Suppressor macrophage (primary cell): ENCODE data around the gene PNPLA7.
A peak's percentile ranks its signal among the peaks of the same experiment; 100 is the strongest.
"Not testable (repeated sequence)": the region's sequence is repeated elsewhere in the genome, so short reads cannot be mapped to it uniquely, and the experiment has no call there.

Experiments
- DNase-seq, 4 experiments: peaks; one replicate each; pipeline ENCODE4 v3.0.0-alpha.2; 2020 to 2022

The PNPLA7 gene

GRCh38 chr9:137538058-137538457, 12.1 kb downstream of the PNPLA7 start:
- DNase-seq, result no peak

DNA sequence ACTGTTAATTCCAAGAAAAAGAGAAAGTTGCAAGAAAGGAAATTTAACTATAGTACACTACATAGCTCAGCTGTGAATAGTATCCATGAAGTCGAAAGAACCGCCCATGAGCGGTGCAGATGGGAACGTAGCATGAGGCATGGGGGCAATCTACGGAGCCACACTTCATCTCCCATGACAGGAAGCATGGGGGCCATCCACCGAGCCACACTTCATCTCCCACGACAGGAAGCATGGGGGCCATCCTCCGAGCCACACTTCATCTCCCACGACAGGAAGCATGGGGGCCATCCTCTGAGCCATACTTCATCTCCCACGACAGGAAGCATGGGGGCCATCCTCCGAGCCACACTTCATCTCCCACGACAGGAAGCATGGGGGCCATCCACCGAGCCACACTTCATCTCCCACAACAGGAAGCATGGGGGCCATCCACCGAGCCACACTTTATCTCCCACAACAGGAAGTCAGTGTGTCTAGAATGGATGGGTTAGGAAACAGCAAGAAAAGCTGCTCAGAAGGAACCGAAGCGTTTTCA, 13.5 kb downstream of the PNPLA7 start:
- peak in 1 of 4 experiments; percentile 21 for DNase-seq

DNA sequence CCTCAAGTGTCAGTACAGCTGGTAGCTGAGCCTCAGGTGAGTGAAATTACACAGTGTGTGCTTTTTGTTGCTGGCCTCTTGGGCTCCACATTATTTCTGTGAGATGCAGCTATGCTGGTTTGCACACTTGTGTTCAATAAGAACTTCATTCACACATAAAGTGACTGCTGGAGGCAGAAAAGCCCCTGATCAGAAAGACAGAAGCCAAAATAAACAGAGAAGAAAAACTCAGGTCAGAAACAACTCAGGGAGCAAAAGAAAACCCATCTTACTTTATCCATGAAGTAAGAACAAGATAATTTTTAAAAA, 15.1 kb downstream of the PNPLA7 start:
- DNase-seq, result no peak

DNA sequence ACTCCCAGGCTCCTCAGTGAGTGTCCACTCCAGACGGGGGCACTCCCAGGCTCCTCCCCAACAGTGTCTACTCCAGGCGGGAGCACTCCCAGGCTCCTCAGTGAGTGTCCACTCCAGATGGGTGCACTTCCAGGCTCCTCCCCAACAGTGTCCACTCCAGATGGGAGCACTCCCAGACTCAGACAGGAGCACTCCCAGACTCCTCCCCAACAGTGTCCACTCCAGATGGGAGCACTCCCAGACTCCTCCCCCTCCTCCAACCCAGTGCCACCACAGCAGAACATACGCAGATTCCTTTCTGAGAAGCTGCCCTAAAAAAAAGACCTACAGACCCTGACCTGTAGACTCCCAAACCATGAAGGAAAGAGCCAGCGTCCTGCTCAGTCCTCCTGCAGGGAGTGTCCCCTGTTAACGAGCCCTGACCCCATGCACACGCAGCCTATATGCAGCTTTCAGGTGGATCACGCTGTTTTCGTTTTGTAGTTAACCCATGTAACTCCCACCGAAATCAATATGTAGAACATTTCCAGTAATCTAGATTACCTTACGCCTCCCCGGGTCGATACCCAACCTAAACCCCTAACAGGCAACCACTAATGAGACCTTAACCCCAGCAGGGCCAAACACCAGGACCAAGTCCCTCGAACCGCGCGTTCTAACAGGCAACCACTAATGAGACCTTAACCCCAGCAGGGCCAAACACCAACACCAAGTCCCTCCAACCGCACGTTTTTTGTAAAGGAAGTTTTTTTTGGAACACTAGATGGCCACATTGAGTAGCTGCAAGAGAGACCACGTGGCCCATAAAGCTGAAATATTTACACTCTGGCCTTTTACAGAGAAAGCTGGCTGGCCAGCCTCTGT, 15.7 kb downstream of the PNPLA7 start:
- peak; percentile 54 to 76 (median 66) for DNase-seq

DNA sequence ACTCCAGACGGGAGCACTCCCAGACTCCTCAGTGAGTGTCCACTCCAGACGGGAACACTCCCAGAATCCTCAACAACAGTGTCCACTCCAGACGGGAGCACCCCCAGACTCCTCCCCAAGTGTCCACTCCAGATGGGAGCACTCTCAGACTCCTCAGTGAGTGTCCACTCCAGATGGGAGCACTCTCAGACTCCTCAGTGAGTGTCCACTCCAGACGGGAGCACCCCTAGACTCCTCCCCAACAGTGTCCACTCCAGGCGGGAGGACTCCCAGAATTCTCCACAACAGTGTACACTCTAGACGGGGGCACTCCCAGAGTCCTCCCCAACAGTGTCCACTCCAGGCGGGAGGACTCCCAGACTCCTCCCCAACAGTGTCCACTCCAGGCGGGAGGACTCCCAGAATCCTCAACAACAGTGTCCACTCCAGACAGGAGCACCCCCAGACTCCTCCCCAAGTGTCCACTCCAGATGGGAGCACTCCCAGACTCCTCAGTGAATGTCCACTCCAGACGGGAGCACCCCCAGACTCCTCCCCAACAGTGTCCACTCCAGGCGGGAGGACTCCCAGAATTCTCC, 17.2 kb downstream of the PNPLA7 start:
- DNase-seq, result not testable (repeated sequence)

DNA sequence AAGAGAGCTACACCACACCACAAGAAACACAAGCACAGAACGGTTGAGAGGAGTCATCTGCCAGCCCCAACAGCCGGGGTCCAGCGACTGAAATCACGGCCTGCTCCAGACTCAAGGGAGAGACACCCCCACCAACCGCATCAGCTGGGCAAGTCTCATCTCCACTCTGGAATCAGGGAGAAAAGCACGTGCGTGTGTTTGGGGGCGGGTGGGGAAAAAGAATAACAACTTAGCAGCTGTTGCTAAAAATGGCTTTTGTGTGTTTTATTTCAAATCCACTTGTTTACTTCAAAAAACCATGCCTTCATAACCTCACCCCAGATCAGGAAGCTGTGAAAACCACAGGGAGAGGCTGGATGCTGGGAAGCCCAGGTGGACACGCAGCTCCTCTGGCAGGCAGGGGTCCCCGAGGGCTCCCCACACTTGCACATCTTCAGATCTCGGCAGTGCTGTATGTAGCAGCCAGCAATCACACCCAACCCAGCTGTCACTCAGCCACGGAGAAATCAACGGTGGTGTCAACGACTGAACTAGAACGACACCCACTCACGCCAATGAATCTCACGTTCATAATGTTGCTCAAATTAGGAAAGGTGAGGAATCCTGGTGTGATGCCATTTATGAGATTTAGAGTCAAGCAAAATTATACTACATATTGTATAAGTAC, 19.0 kb downstream of the PNPLA7 start:
- DNase-seq, result no peak

DNA sequence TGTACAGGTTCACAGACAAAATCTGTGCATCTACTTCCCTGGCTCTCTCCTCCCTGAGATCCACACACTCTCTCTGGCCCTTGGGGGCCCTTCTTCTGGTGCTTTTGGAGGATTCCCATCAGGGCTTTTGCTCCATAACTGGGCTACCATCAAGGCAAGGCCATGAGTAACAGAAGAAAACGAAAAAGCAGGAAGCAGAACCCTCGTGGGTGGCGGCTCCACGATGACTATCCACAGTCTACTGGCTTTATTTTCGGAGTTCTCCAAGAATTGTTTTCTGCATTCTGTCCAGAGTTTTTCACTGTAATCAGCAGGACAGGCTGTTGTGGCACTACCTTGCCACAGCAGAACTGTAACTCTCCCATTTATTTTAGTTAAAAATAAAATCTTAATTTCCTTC, 19.9 kb downstream of the PNPLA7 start:
- DNase-seq, result peak; percentile 30 to 61 (median 41)

DNA sequence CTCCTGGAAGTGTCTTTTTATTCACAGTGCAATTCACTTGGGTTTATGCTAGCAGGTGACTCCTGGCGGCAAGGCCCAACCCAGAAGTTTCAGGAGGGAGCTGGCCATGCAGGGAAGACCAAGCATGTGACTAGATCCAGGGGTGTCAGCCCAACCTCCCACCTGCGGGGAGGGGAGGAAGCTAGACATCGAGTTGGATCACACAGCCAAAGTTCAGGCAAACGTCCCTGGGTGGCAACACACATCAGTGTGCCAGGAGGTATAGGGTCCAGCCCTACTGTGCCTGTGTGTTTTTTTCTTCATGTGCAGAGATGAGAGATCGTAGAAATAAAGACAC, 25.3 kb downstream of the PNPLA7 start:
- DNase-seq, result no peak

- DNase-seq, result no peak
Measured at GRCh38 chr9:137524161-137524980, 25.8 kb downstream of the PNPLA7 start.

DNA sequence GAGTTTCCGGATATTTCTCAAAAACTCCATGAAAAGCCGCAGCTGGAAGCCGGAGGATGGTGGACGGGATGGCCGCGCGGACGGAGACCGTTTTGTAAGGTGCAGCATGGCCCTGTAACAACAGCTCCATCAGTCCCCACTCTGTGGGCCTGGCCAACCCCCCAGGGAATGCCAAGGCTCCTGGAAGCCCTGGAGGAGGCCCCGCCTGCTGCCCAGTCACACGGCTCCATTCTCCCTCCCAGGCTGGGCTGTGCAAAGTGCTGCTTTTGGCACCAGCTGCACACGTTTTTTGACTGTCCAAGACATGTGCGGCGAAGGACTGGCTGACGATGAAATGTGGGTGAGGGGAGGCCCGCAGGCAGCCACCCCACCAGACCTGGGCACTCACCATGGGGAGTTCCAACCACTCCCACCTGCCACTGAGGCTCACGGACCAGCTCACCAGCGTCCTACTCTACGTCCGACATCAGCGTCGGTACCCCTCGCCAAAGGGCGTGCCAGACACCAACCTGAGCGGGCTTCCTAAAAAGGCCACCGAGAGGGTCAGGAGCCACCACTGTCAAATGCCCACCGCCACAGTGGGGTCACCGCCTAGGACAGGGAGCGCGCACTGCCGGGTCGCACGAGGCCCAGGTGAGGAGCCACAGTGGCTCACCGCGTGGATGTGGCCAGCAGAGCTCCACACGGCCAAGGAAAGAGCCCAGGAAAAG, 27.3 kb downstream of the PNPLA7 start:
- DNase-seq, result no peak

DNA sequence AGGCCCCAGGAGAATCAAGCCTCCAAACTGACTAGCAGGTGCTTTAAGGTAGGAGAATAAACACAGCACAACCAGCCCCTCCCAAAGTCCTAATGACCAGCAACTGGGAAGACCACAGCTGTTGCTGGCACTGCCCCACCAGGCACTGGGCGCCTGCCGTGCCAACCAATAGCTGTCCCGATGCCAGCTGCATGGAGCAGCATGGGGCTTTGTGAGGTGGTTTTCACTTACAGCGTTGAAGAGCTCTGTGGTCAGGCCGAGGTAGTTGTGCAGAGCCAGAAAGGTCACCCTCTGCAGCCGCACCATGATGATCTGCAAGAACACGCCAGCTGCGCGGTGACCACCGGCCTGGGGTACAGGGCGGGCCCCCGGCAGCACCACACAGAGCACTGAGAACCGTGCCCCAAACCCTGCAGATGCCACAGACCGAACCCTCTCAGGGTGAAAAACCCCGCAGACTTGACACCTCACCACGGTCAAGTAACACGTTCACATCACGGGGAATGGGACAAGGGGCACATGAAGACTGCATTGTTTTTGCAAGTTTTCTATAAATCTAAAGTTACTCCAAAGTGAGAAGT, 28.7 kb downstream of the PNPLA7 start:
- no peak for DNase-seq

GRCh38 chr9:137520614-137521404, 29.4 kb downstream of the PNPLA7 start:
- DNase-seq, result no peak

- no peak for DNase-seq
Measured at GRCh38 chr9:137519553-137519952, 30.6 kb downstream of the PNPLA7 start.

DNA sequence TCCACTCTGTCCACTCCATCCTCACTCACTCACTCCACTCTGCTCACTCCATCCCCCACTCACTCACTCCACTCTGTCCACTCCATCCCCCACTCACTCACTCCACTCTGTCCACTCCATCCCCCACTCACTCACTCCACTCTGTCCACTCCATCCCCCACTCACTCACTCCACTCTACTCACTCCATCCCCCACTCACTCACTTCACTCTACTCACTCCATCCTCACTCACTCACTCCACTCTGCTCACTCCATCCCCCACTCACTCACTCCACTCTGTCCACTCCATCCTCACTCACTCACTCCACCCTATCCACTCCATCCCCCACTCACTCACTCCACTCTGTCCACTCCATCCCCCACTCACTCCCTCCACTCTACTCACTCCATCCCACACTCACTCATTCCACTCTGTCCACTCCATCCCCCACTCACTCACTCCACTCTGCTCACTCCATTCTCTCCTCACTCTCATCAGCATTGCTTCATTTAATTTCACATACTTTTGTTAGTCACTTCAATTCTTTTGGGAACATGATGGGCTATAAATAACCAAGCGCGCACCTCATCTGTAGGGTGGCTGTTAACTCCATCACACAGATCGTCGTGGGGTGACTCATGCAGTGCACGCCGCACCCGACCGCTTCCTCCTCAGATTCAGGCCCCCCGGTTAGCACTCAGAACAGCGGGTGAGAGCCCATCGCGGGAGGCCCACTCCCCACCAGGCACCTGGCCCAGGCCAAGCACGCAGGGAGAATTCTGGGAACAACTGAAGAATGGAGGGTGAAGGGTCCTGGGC, 31.3 kb downstream of the PNPLA7 start:
- not testable (repeated sequence) for DNase-seq

GRCh38 chr9:137516144-137516917, 33.9 kb downstream of the PNPLA7 start:
- DNase-seq, result no peak

- no peak for DNase-seq
Measured at GRCh38 chr9:137515338-137515724, 34.9 kb downstream of the PNPLA7 start.

- no peak for DNase-seq
Measured at GRCh38 chr9:137514691-137515337, 35.4 kb downstream of the PNPLA7 start.

DNA sequence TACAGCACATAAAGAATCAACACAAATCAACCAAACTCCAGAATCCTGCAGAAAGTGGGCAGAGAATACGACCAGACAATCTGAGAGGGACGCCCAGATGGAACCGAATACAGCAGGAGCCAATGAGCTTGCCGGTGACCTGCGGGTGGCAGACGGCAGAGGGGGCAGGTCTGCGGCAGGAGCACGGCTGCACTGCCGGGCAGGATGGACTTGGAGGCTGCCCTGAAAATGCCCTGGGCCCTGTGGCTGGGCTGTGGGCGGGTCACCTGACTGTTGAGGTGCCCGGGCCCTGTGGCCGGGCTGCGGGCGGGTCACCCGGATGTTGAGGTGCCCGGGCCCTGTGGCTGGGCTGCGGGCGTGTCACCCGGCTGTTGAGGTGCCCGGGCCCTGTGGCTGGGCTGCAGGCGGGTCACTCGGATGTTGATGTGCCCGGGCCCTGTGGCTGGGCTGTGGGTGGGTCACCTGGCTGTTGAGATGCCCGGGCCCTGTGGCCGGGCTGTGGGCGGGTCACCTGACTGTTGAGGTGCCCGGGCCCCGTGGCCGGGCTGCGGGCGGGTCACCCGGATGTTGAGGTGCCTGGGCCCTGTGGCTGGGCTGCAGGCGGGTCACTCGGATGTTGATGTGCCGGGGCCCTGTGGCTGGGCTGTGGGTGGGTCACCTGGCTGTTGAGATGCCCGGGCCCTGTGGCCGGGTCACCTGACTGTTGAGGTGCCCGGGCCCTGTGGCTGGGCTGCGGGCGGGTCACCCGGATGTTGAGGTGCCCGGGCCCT, 36.2 kb downstream of the PNPLA7 start:
- not testable (repeated sequence) for DNase-seq
